HG03442 (cell line): ENCODE measurements around the gene MVB12B.

Source experiments
- ATAC-seq: cut with Tn5 transposase; IDR thresholded peaks from one replicate; pipeline ENCODE4 v1.9.1; 2021; ENCODE audit warnings: mild to moderate bottlenecking, moderate library complexity; ENCODE audit not compliant: unreplicated experiment

The MVB12B gene

DNA sequence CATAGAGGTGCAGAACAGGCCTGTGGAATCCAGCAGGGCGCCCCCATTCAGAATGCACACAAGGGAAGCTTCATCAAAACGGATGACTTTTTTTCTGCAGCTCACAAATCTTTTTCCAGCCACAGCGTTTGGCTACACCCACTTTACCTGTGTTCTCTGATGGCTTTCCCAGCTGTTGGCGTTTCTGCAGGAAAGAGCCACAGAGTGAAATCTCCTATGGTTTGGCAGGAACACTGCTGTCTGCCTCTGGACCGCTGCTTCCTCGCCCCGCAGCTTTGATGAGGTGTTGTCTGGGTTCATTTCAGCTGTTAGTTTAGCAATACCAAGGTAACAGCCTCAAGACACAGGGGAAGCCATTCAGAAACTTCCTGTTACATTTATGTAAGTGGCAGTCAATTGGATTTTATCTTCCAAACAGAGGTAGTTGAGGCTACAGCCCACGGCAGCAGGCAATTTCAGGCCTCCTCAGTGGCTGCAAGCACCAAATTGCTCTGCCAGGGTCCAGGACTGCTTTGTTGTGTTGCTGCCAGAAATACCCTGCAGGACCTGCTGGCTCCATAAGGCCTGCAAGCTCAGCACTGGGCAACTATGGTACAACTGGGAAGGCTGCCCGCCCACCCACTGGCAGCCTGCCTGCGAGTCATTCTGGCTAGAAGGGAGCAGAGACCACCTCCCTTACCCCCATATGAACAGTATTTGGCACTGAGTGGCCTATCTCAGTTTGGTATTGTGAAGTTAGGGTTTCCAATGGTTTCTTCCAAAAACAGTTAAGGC, 96.7 kb downstream of the MVB12B start:
- no peak for ATAC-seq

DNA sequence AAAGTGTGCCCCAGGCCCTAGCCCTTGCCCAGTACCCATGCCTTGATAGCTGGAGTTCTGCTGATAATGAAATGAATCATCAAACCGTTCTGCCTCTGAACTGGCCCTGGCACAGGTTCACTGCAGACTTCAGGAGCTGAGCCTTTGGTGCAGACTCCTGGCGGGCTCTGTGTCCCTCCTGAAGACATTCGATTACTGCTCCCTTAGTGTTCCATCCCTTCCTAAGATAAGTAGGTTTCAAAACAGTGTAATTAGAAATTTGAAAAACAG, 97.2 kb downstream of the MVB12B start:
- ATAC-seq = no peak

DNA sequence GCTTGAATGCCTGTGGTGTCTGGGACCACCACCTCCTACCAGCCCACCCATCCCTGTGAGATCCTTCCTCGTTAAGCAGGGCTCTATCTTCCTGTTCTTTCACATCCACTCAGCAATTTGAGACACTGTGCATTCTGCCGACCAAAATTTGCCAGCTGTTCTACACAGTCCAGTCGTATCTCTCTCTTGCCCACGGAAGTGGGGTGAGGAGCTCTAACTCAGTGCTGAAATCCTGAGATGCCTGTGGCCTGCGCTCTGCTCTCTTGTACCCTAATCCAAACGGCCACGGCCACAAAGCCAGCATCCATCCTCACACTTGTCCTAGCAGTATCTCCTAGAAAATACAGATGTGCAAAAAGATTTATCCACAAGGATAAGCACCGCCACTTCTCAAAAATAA, 97.9 kb downstream of the MVB12B start:
- ATAC-seq = no peak

DNA sequence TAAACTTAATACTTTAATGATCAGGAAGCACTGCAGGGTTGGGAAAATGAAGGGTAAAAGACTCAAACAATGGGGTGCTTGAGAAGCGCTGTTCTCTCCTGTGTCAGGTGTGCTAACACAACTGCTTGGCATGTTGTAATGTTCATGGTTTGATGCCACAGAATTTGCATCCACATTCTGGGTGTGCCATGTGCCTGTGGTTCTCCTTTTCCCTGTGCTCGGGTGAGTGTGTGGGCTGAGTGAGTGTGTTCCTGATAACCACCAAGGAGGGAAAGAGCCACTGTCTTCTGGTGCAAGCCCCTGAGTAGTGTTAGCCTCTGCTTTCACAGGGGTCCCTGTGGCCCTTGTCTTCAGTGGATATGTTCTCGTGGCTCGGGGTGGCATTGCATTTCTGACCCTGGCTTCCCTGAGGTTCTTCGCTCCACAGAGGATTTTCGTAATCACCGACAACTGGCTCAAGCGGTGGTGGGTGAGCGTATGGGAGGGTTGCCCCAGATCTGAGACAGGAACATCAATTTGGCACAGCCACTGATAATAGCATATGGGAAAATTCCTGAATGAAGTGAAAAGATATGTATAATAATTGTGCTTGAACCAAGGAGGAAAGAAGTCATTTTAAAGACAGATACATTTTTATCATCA, 102.0 kb downstream of the MVB12B start:
- ATAC-seq = no peak

DNA sequence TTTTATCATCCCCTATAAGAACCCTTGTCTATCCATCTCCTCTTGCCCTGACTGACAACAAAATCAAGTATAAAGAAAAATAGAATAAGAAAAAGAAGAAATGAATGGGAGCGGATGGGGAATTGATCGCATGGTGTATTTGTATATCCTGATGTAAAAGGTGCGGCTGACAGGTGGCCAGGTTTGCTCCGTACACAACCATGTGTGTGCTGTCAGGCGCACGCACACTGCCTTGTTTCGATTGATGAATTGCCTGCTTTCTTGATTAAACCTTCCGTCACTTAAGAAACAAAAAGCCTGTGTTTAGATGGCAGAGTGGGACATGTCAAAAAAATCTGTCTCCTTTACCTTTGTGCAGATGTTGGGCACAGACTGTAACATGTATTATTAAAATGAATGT, 102.6 kb downstream of the MVB12B start:
- no peak for ATAC-seq

DNA sequence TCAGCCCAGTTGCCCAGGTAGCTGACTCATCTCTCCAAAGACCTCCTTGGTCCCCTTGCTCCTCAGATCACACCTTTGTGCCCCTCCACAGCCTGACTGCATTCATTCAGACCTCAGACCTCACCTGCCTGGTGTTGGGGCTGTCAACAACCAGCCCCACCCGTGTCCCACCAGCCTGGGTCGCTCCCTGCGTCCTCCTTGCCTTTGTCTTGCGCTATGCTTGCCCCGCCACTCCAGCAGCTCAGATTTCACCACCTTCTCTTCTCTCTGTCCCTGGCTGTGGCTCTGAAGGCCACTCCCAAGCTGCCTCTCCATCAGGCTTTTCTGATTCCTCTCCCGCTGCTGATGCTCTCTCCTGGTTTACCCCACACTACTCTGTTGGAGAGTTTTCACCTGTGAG, 103.5 kb downstream of the MVB12B start:
- no peak for ATAC-seq

DNA sequence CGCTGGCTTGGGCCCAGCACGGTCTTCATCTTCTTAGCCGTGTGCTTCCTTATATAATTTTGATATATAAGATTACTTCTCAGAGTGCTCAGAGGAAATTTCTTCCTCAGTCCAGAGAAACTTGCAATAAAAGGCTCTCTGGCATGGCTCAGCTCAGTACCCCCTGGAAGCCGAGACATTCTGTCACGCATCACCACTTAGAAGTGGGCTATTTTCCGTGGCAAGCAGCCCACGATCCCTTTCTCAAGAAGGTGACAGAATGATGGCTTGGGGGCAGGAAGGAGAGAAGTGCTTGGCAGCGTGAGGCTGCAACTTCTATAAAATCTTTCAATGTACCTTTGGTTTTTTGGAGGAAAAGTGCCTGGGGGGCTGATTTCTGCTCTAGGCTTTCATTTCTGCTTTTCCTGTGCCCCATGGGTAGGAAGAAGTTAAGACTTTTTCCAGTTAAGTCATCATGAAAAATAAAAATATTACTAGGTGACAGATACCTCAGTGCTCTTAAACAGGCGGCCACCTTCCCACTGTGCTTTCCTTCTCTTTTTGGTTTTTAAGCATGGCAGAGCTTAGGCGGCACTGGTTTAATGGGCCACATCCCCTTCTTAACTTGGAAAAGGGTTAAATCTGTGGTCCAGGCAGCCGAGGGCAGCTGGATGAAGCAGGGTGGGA, 104.6 kb downstream of the MVB12B start:
- ATAC-seq = no peak

DNA sequence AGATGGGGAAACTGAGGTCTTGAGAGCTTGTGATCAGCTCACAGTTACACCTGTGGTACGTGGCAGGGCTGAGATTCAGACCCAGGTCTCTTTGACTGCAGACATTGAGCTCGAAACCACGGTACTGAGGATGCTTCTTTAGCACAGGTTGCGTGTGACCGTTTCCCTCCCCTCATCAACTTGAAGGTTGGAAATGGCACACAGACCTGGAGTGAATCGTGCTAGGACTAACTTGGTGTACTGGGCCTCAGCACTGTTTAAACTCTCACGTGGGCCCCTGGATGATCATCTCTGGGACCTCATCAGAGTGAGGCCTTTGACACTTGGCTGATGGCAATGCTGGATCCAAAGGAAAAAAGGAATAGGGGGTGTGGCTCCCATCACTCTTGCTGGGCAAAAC, 106.0 kb downstream of the MVB12B start:
- ATAC-seq = no peak

DNA sequence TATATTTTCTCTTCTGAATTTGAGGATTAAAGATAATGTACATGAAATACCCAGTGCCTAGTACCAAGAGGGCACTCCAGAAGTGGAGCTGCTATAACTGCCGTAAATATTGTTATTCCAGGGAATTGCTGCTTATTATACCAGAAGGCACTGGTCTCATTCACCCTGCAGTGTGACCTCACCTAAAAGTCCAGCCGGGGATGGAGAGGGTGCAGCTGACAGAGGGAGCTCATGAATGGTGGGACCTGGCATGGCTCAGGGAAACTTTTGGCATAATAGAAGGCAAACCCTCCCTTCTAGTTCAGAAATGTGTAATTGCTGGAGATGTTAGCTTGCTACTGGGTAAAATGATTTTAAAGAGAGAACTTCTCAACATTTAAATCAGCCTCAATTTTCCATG, 108.5 kb downstream of the MVB12B start:
- ATAC-seq = no peak

DNA sequence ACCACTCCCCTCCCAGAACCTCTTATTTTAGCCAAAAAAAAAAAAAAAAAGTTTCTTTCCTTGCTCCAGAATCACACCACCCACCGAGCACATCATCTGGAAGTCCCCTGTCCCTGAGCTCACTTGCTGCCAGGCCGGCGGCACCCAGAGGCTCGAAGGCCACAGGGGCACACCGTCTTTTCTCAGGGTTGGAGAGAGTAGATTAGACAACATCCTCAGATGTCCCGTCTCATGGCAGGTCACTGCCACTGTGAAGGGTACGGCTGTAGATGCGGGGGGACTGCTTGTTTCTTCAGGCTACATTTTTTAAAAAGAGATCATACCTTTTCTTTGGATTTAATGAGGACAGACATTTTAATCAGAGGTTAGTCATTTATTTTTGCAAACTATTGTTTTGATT, 109.0 kb downstream of the MVB12B start:
- no peak for ATAC-seq

DNA sequence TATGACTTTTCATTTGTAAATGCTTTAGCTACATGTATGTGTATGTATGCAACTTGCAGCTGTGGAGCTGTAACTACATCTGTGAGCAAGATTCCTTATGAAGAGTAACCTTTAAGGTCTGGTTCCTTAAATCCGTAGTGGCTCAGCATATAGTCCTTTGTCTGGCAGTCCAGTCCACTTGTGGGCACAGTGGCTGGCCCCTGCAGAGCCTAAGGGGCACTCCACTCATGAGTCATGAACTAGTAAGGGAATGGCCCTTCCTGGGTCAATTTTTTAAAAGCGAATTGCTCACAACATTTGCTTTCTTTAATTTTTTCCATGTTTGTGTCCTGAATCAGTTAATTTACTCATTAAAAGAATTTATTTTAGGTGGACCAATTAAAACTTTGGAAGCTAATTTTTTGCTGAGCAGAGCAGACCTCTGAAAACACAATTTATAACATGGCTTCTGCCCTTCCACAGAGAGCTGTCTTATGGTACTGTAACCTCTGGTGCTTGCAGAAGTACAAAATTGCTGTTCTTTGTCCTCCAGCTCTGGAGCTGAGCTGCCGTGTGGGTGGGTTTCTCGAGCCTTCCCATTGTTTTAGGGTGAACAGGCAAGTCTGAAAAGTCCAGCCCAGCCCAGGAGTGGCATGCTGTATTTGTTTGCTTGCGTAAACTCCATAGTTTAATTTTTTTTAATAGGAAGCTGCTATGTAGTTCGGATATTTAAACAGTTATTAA, 110.1 kb downstream of the MVB12B start:
- no peak for ATAC-seq

DNA sequence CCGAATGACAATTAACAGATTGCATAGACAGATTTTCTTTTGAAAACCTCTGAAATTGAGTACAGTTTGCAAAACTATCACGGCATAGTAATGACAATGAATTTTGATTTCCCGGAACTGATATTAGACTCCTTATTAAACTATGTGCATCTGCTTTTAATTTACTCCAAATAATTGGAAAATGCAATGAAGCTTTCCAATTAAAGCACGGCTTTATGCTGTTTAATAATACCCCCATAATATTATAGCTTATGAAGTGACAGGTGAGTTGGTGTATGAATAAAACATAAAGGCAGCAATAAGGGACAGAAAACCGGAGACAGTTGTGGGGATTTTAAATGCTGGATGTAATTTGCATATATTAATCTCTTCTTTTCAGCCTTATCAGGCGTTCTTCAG, 110.6 kb downstream of the MVB12B start:
- ATAC-seq = no peak

DNA sequence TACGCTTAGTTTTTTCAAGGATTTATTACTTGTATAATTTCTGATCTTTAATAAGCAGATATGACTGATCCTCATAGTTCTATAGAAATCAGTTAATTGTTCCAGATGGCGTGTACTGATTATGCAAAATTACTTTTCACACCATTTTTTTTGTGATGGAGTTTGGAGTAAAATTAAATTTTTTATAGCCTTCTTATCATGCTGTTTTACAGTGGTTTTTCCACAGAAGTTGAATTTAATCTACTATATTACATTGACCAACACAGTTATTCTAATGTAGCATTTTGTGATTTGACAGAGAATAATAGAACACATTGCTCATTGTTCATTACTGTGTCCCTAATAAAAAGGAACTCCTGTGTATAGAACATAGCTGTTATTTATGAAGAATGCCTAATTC, 111.1 kb downstream of the MVB12B start:
- no peak for ATAC-seq

DNA sequence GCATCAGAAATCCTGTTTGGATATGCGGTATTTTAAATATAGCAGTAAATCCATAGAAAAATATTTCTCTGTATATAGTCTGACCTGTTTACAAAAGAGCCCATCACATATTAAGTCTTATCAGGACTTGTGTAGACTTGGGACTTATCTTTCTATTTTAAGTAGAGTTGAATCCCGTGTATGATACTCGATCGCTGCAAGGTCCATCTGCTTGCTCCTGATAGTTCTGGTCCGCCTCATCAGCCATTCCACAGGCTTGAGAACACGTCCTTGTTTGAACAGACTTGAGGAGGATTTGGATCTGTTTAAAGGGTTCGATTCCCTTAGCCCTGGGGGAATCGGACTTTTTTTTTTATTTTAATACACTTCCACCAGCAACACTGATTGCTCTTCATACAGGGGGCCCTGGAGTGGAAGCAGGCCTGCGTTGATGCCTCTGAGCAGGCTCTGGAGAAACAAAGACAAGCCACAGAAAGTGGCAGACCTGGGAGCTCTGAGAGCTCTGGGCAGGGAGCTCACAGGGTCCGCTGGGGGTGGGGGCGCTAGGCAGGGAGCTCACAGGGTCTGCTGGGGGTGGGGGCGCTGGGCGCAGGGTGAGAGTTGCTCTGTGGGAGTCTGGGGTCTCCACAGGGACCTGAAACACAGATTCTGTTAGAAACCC, 112.2 kb downstream of the MVB12B start:
- ATAC-seq = no peak

DNA sequence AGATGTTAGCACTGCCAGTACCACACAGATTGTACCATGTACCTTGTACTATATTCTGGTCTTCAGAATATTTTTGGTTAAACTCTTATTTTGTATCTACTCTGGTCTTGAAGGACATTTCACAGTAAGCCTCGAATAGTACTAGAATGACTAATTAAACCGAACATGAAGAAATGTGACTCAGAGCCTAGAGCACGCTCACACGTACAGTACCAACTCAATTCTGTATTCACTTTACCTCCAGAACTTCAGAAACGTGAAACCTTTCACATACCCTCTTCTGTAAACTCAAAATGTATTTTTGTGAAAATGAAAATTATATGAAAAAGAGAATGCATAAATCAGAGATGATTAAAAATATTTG, 112.8 kb downstream of the MVB12B start:
- no peak for ATAC-seq

DNA sequence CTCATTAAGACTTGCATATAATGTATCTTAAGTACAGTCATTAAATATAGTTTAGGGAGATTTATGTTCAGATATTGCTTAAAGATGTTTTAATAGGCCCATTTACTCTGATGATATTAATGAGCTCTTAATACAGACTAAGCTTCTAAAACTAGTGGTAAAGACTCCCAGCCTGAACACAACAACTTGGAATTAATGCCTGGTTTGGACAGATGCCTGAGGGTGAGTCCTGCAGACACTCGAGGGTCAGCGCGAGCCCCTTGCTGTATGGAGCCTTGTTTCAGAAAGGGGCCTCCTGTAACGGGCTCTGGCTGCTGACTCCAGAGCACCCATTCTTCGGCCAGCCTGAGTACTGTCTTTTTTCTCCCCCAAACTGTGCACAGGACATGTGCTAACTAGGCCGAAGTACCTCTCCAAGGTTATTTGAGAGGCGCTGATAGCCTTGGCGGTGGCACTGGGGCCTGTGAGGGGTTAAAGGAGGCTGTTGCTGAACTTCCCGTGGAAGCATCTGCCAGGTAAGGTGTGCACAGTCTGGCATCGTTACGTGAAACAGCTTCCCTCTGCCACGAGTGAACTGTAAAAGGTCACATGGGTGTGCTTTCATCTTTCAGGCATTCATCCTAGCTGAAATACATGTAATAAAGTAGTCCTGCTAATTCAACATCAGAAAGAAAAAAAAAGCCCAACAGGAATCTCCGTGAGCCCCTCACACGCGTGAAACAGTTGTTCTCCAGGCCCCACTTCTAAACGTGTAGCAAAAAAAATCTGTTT, 113.4 kb downstream of the MVB12B start:
- no peak for ATAC-seq

DNA sequence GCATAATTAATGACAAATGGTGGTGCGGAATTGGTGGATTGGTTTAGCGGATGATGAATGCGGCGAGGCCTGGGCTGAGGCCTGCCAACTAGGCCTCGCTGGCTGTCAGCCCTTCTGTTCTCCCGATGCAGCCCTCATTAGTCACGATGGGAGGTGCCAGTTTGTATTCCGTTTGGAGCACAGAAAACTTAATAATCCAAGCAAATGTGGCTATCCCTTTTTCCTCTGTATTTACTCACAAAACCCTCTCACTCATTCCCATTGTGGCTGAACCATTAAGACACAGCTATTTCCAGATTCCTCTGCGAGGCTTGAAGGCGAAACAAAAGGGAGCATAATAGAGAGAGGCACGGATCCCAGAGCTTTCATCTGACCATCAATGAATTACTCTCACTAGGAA, 114.3 kb downstream of the MVB12B start:
- no peak for ATAC-seq

DNA sequence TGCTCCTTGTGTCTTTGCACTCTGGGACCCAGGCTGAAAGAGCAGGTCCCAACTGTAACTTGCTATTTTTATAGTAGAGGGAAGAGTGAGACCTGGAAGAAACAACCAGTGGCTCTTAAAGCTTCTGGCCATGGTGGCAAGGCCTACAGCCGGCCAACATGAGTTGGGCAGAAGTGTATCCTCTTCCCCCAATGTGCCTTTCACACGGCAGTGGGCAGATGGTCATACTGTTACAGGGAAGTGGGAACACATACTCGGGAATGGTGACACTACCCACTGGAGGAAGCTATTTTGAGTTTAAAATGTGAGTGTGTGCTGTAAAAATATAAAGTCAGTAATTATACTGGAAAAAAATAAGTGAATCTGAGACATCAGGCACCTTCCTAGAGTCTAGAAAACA, 116.0 kb downstream of the MVB12B start:
- ATAC-seq = no peak

DNA sequence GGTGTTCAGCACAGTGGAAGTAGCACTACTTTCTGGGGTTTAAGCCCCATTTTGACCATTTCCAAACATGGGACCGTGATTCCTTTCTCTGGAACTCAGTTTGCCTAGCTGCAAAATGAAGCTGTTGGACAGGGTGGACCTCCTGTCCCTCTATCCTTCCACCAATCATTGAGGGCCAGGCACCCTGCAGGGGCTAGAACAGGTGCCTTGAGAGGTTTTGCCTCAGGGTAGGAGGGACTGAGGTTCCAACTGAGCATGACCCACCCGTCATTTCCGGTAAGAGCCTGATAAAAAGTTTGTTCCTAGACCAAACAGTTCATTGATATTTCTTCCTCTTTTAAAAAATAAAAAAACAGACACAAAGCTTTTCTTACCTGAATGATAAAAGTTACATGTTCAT, 116.5 kb downstream of the MVB12B start:
- no peak for ATAC-seq

DNA sequence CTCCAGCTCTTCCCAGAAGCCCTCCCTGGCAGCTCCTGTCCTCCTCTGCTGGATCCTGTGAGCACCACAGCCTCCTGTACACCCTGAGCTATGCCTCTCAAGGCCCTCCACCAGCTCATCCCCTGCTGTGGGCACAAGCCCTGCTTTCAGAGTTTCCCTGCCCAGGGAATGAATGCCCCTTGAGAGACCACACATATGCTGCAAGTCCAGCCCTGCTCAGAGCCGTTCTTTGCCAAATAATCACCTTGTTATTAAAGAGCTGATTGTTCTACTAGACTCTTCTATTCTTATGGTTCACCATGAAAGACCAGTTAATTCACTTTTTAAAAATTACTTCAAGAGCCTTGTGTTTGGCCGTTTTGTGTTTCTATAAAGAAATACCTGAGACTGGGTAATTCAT, 121.5 kb downstream of the MVB12B start:
- no peak for ATAC-seq
